Skeletal muscle satellite cell (primary cell): ENCODE data around the gene RPH3AL.
"Not testable (repeated sequence)": the region's sequence is repeated elsewhere in the genome, so short reads cannot be mapped to it uniquely, and the experiment has no call there.

Experiments
- H3K27me3 ChIP-seq: 2 replicates; pipeline ENCODE4 v1.7.0; 2013; ENCODE audit warnings: low read length; ENCODE audit not compliant: control insufficient read depth, insufficient read depth
- H3K36me3 ChIP-seq: 2 replicates; pipeline ENCODE4 v1.7.0; 2013; ENCODE audit warnings: mild to moderate bottlenecking, control low read depth, low read length; ENCODE audit not compliant: insufficient read depth
- H3K4me1 ChIP-seq: 2 replicates; pipeline ENCODE4 v1.7.0; 2013; ENCODE audit warnings: low read length; ENCODE audit not compliant: control insufficient read depth, insufficient read depth
- H3K4me2 ChIP-seq: 2 replicates; pipeline ENCODE4 v1.7.0; 2013; ENCODE audit warnings: mild to moderate bottlenecking, low read length
- H3K4me3 ChIP-seq: 2 replicates; pipeline ENCODE4 v1.7.0; 2013; ENCODE audit warnings: low read length
- H3K9ac ChIP-seq: 2 replicates; pipeline ENCODE4 v1.7.0; 2013; ENCODE audit warnings: mild to moderate bottlenecking, low read depth, low read length, moderate library complexity
- H3K9me3 ChIP-seq: replicated peaks from 2 replicates; pipeline ENCODE4 v1.7.0; 2013; ENCODE audit warnings: mild to moderate bottlenecking, control low read depth, low read length

RPH3AL gene

DNA sequence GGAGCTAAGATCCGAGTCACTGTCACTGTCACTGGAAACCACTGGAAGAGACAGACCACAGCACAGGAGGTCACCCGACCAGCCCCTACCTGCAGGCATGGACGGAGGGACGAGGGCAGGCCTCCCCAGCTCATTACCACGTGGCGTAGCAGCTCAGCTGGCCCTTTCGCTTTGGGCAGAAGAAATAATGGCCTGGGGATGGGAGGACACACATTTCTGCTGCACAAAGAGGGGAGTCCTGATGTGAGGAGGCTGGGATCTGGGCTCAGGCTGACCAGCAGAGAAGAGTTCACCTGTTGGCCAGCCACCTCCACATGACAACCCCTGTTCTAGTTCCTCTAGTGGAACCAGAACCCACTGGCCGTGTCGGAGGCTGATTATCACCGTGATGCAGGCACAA lies 132.9 kb downstream of the RPH3AL start:
- Histone ChIP-seq H3K36me3 (no peaks in the 10 kb centered on the region), H3K9me3 (no peaks in the 10 kb centered on the region), H3K4me2 (no peak overlapping the region), H3K27me3 (no peaks in the 10 kb centered on the region), H3K4me1 (no peaks in the 10 kb centered on the region), H3K4me3 (no peak overlapping the region), H3K9ac (no peak overlapping the region)

DNA sequence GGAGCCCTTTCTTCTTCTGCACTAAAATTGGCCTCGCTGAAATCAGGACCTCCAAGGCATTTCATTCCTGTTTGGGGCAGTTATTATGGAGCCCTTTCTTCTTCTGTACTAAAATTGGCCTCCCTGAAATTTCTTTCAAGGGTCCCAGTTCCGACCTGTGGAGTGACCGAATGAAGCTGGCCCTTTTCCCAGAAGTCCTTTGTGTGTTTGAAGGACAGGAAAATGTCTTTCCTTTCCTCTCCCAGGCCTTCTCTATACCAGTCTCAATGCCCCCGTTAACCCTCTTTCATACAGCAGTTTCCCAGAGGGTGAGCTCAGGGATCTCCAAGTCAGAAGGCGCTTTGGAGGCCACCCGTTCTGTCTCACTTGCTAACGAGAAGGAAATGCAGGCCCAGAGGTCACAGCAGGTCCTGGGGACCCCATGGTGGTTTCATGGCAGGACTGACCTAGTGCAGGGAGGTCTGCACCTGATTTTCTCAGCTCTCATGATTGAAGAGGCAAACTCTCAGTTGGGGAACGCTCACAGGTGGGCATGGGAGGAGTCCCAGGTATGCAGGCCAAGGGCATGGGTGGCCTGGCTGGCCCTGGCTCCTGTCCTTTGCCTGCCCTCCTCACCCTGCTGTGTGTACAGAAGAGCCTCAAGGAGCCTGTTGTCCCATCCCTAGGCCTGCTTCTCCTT lies 134.0 kb downstream of the RPH3AL start:
- Histone ChIP-seq H3K4me3 (no peak overlapping the region), H3K27me3 (no peaks in the 10 kb centered on the region), H3K4me2 (no peak overlapping the region), H3K4me1 (no peaks in the 10 kb centered on the region), H3K9ac (no peak overlapping the region), H3K36me3 (no peaks in the 10 kb centered on the region), H3K9me3 (no peaks in the 10 kb centered on the region)

DNA sequence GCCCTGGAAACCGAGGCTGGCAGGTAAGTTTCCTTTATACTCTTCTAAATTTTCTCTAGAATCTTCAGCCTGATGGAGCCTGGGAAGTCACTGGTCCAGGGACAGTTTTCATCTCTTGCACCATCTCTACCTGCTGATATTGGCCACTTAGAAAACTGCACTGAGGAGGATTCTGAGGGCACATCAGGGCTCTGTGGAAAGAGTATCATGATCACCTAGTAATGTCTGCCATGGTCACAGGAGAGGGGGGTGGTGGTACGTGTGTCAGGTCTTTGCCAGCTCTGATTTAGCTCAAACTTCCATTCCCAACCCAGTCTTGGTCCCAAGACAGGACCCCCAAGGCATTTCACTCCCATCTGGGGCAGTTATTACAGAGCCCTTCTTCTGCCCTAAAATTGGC lies 136.0 kb downstream of the RPH3AL start:
- Histone ChIP-seq H3K4me2 (no peak overlapping the region), H3K27me3 (no peaks in the 10 kb centered on the region), H3K4me1 (no peaks in the 10 kb centered on the region), H3K9ac (no peak overlapping the region), H3K9me3 (no peaks in the 10 kb centered on the region), H3K36me3 (no peaks in the 10 kb centered on the region), H3K4me3 (no peak overlapping the region)

DNA sequence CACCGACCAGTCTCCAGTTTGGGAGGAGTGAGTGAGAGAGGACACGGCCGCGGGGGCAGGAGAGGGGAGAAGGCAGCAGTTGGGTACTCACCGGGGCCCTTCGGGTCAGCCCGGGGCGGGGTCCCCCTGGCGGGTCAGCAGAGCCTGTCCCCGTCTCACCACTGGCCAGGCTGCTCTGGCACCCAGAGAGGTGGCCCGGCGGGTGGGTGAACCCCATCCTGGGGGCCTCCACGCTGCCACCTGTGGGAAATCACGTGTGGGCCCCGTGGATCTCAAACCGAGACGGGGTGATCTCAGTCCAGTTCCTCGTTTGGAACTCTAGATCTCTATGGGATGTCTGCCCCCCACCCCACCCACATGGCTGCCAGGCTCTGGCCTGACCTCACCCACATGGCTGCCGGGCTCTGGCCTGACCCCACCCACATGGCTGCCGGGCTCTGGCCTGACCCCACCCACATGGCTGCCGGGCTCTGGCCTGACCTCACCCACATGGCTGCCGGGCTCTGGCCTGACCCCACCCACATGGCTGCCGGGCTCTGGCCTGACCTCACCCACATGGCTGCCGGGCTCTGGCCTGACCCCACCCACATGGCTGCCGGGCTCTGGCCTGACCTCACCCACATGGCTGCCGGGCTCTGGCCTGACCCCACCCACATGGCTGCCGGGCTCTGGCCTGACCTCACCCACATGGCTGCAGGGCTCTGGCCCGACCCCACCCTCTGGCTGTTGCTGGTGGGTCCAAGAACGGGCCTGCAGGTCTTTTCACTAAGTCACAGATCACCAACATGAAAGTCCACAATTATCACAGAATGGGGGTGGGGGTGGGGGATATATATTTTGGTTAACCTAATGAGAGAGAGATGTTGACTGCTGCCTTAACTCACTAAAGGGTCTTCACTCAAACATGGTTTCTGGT lies 136.8 kb downstream of the RPH3AL start:
- Histone ChIP-seq H3K4me3 (peak overlapping the region; percentile 62), H3K9ac (peak overlapping the region; percentile 75)
- H3K36me3 ChIP-seq: not testable (repeated sequence)

DNA sequence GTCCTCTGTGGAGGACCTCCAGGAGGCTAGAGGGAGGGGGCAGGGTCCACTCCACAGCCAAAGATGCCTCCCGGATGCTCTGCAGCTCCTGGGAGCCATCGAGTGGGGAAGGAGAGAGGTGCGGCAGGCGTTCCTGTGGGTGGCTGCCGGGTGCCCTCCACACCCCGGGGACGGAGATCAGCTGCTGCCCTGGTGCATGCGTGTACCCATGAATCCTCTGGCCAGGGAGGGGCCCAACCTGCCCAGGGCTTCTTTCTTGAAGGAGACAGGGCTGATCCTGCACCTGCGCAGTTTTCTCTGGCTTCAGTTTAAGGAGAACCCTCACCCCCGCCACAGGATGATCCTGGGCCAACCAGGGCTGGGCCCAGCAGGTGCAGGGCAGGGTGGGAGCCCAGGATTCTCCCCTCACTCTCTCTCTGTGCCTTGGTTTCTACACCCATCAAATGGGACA lies 137.7 kb downstream of the RPH3AL start:
- peak overlapping the region; percentile 73 for H3K4me2 ChIP-seq
- no peaks in the 10 kb centered on the region for H3K36me3 ChIP-seq
- H3K27me3 ChIP-seq: no peaks in the 10 kb centered on the region
- H3K9ac ChIP-seq: peak overlapping the region; percentile 75
- no peaks in the 10 kb centered on the region for H3K9me3 ChIP-seq
- no peaks in the 10 kb centered on the region for H3K4me1 ChIP-seq
- H3K4me3 ChIP-seq: peak overlapping the region; percentile 62

More for the DNA sequence above, 136.8 kb downstream of the RPH3AL start:
- H3K4me1 ChIP-seq, H3K9me3 ChIP-seq, H3K27me3 ChIP-seq: not testable (repeated sequence)
- peak overlapping the region; percentile 73 for H3K4me2 ChIP-seq

DNA sequence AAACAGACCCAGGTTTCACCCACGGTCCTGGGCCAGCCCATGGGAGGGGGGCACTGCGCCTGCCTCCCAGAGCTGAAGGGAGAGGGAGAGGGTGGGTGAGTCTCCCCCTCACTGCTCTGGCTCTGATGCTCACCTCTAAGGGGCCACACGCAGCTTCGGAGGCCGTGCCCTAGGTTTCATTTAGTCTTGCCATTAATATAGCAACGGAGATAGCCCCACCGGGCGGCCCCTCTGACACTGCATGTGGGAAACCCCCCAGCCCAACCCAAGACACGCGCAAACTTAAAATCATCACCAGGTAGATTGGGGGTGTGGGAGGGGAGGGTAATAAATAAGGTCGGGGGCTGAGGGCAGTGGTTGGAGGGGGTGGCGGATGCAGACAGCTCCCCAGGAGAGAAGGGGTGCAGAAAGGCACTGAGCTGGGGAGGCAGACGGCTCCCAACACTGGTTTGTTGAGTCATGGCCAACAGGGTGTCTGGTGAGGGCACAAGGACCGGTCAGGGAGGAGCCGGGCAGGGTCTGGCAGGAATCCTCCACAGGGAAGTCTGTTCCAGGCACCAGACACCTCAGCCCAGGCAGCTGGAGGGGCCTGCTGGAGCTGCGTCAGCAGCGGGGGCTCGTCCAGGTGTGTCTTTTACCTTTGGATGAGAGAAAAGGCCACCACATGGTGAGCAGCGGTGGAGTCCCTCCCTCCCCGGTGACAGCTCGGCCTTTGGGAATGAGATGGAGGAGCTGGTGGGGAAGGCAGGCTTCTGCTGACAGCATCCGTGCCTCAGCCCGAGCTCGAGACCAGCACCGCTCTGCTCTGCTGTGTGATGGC lies 139.1 kb downstream of the RPH3AL start:
- Histone ChIP-seq H3K9ac (no peak overlapping the region), H3K4me2 (no peak overlapping the region), H3K4me1 (no peaks in the 10 kb centered on the region), H3K36me3 (no peaks in the 10 kb centered on the region), H3K4me3 (no peak overlapping the region), H3K27me3 (no peaks in the 10 kb centered on the region), H3K9me3 (no peaks in the 10 kb centered on the region)

DNA sequence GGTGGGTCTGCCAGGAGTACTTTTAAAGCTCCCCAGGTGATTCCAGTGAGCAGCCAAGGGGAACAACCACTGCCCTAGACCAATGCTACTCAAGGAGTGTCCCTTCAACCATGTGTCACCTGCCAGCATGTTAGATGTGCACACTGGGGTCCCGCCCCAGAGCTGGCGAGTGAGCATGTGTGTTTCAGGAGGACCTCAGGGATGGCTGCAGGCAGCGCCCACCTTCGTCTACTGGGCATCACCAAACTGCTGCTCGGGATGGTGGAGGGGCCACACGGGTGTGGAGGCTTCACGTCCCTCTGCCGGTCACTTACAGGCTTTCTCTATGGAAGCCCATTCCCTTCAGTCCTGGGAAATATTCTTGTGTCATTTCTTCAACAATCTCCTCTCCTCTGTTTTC lies 142.2 kb downstream of the RPH3AL start:
- Histone ChIP-seq H3K9ac (no peak overlapping the region), H3K4me2 (no peak overlapping the region), H3K9me3 (no peaks in the 10 kb centered on the region), H3K36me3 (no peaks in the 10 kb centered on the region), H3K4me1 (no peaks in the 10 kb centered on the region), H3K4me3 (no peak overlapping the region), H3K27me3 (peaks cover 4% of the 10 kb centered on the region)

DNA sequence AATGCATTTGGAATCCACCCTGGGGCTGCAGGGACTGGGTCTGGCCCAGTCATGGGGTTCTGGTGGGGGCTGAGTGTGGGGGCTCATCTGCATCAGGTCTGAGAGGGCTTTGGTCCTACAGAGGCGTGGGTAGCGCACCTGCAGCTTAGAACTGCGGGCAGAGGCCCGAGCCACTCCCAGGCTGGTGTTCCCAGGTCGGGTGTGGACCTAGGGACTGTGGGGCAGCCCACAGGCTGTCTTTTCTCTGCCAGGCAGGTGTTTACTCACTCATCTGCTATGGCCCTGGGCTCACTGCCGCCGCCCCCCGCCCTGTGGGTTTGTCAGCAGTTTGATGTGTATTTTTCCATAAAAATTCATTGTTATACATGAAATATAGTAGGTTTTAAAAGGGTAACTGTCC lies 144.2 kb downstream of the RPH3AL start:
- Histone ChIP-seq H3K9me3 (no peaks in the 10 kb centered on the region), H3K27me3 (peaks cover 9% of the 10 kb centered on the region), H3K4me2 (no peak overlapping the region), H3K4me3 (no peak overlapping the region), H3K4me1 (no peaks in the 10 kb centered on the region), H3K9ac (no peak overlapping the region), H3K36me3 (no peaks in the 10 kb centered on the region)

DNA sequence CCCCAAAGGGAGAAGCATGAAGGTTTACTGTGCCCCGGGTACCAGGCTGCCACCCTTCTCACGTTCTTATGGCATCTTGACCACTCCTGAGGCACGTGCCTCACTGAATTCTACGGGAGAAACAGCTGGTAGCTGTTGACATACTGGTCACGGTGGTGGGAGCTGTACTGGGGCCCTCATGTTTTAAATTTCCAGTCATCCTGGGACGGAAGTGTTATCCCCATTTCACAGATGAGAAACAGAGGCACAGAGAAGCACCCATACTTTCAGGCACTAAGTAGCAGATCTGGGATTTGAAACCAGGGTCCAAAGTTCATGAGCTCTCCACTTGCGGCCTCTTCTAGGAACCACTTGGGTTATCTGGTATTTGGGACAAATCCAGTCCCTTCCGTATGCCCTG lies 144.8 kb downstream of the RPH3AL start:
- H3K4me2 ChIP-seq: no peak overlapping the region
- H3K4me3 ChIP-seq: no peak overlapping the region
- no peaks in the 10 kb centered on the region for H3K9me3 ChIP-seq
- peaks cover 15% of the 10 kb centered on the region for H3K27me3 ChIP-seq
- no peak overlapping the region for H3K9ac ChIP-seq
- no peaks in the 10 kb centered on the region for H3K4me1 ChIP-seq
- H3K36me3 ChIP-seq: no peaks in the 10 kb centered on the region

DNA sequence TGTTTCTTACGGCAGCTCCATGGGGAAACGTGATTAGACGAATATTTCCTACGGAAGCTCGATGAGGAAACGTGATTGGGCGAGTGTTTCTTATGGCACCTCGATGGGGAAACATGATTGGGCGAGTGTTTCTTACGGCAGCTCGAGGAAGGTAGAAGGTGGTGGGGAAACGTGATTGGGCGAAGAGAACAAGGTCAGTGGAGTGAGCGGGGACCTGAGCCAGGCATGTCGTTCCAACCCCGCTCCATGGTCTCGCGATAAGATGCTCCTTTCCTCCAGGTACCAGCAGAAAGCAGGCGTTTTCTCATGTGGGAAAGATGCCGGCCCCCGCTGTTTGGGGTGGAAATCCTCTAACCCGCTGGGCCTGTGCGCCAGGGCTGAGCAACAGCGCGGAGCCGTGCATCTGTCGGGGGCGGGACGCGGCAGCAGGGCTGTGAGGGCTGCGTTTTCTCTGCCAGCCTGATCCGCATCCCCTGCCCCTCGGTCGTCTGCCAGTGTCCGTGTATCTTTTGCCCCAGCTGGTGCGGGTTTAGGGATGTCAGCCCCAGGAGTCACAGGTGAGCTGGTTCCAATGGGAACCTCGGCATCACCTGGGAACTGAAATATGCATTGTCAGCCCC lies 145.6 kb downstream of the RPH3AL start:
- Histone ChIP-seq H3K36me3 (no peaks in the 10 kb centered on the region), H3K4me1 (no peaks in the 10 kb centered on the region), H3K9ac (no peak overlapping the region), H3K9me3 (no peaks in the 10 kb centered on the region), H3K4me3 (no peak overlapping the region), H3K27me3 (peaks cover 20% of the 10 kb centered on the region), H3K4me2 (no peak overlapping the region)

DNA sequence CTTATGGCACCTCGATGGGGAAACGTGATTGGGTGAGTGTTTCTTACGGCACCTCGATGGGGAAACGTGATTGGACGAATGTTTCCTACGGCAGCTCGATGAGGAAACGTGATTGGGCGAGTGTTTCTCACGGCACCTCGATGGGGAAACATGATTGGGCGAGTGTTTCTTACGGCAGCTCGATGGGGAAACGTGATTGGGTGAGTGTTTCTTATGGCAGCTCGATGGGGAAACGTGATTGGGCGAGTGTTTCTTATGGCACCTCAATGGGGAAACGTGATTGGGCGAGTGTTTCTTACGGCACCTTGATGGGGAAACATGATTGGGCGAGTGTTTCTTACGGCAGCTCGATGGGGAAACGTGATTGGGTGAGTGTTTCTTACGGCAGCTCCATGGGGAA lies 146.1 kb downstream of the RPH3AL start:
- H3K4me3 ChIP-seq, H3K4me1 ChIP-seq, H3K9ac ChIP-seq, H3K9me3 ChIP-seq, H3K4me2 ChIP-seq, H3K36me3 ChIP-seq: not testable (repeated sequence)
- H3K27me3 ChIP-seq: peaks cover 24% of the 10 kb centered on the region
